HG03060 (cell line): Measurements from ENCODE around the gene GPT2.
A peak's percentile ranks its signal among the peaks of the same experiment; 100 is the strongest.

ENCODE experiments used
- ATAC-seq: cut with Tn5 transposase; IDR thresholded peaks from one replicate; pipeline ENCODE4 v1.9.1; 2021; ENCODE audit warnings: low read depth, moderate number of reproducible peaks; ENCODE audit not compliant: unreplicated experiment

Gene GPT2, protein sequence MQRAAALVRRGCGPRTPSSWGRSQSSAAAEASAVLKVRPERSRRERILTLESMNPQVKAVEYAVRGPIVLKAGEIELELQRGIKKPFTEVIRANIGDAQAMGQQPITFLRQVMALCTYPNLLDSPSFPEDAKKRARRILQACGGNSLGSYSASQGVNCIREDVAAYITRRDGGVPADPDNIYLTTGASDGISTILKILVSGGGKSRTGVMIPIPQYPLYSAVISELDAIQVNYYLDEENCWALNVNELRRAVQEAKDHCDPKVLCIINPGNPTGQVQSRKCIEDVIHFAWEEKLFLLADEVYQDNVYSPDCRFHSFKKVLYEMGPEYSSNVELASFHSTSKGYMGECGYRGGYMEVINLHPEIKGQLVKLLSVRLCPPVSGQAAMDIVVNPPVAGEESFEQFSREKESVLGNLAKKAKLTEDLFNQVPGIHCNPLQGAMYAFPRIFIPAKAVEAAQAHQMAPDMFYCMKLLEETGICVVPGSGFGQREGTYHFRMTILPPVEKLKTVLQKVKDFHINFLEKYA

DNA sequence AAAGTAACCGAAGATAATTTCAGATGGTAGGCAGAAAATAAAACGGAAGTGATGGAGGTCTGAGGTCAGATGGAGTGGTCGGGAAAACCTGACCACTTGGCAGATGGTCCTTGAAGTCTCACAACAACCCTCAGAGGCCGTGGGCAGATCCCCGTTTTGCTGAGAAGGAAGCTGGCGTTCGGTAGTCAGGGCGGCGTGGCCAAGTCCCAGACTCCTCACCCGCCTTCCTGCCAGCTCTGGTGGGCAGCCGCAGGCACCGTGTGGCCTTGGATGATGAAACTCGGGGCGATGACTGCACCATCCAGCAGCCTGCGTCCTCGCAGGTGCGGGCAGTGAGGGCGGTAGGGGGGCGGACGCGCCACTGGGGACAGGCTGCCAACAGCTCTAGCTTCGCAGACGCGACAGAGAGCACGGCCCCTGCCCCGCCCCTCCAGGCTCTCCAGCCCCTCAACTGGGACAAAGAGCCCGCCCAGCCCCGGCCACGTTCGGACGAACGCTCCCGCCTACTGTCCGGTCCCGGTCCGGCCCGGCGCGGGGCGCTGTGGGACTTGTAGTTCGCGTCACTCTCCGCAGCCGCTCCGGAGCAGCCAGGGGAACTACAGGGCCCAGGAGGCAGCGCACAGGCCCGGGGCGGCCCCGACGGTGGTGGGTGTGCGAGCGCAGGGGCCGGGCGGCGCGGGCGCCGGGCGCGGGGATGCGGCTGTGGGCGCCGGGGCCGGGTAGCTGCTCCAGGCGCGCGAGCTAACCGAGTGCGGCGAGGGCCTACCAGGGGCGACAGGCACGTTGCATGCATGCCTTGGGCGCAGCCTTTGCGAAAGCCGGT lies at the start of gene GPT2:
Gene GPT2, plus strand, starts transcription at position 673 of the 823 bp plus-strand sequence. CDS start 354 bp downstream, outside the sequence.
- ATAC-seq, result peak; percentile 91

- ATAC-seq, result no peak
Observed at GRCh38 chr16:46836534-46837530, 47.3 kb upstream of the GPT2 start.

GRCh38 chr16:46839986-46840443 lies 44.1 kb upstream of the GPT2 start:
- ATAC-seq, result no peak

DNA sequence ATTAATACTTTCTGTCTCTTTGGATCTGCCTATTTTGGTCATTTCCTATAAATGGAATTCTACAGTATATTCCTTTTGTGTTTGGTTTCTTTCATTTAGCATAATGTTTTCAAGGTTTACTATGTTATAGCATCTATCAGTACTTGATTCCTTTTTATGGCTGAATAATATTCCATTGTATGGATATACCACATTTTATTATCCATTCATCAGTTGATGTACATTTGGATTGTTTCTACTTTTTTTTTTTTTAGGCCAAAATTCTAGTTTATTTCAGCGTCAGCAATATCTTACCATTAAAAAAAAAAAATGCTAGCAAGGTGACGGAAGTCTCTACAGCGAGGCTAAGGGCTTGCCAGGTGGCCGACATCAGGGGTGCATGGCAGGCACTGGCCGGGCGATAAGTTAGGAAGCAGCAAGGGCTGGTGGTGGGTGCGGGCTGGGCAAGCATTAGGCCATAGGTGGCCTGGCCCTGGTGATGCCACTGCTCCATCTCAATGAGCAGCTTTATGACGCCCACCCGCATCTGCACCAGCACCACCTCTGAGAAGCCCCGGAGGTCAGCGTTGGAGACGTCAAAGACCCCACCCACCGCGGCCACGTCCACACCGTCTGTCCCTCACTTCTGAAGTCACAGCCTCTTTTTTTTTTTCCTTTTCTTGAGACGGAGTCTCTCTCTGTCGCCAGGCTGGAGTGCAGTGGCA lies 41.8 kb upstream of the GPT2 start:
- no peak for ATAC-seq

- no peak for ATAC-seq
Observed at GRCh38 chr16:46843898-46844642, 40.1 kb upstream of the GPT2 start.

- ATAC-seq, result no peak
Observed at GRCh38 chr16:46844771-46845170, 39.4 kb upstream of the GPT2 start.

DNA sequence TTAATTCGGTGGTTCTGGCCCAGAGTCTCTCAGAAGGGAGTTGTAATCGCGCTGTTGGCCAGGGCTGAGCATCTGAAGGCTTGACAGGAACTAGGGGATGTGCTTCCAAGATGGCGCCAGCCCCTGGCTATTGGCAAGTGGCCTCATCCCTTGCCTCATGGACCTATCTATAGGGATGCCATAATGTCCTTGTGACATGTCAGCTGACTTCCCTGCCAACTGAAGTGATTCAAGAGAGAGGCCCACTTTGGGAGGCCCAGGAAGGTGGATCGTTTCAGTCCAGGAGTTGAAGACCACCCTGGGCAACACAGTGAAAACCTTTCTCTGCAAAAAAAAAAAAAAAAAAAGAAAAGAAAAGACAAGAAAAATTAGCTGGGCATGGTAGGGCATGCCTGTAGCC lies 38.2 kb upstream of the GPT2 start:
- ATAC-seq, result no peak

DNA sequence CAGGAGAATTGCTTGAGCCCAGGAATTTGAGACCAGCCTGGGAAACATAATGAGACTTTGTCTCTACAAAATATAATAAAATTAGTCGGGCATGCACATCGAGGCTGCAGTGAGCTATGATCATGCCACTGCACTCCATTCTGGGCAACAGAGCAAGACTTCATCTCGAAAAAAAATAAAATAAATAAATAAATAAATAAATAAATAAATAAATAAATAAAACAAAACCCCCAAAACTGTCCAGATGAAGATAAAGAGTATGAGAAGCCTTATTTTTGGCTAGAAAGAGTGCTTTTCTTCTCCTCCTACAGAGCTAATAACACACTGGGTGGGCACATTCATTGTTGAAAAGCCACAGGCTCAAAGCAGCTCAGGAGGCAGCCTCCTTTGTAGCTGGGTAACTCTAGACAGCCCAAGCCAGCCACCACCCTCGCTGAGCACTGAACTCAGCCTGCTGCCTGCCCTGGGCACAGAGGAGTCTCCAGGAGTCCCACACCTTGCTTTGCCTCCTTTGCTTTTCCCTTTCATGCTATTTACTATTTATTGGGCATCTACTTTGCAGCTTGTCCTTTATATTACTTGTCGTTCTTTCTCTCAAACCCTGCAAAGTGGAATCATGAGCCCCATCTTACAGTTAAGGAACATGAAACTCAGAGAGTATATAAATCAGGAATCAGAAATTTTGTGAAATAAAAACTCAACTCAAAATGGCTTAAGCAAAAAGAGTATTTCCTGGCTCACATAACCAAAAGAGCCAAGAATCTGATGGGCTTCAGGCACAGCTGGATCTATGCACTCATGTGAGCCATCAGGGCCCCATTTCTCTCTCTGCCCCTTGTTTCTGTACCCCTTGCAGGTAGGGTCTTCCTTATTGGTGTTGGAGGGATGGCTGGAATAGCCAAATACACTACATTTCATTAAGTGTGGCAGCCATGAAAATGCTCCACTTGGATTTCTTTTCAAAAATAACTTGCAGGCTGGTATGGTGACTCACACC lies 35.1 kb upstream of the GPT2 start:
- no peak for ATAC-seq

GRCh38 chr16:46850619-46851555 lies 33.3 kb upstream of the GPT2 start:
- ATAC-seq, result no peak

- no peak for ATAC-seq
Observed at GRCh38 chr16:46852130-46852529, 32.0 kb upstream of the GPT2 start.

DNA sequence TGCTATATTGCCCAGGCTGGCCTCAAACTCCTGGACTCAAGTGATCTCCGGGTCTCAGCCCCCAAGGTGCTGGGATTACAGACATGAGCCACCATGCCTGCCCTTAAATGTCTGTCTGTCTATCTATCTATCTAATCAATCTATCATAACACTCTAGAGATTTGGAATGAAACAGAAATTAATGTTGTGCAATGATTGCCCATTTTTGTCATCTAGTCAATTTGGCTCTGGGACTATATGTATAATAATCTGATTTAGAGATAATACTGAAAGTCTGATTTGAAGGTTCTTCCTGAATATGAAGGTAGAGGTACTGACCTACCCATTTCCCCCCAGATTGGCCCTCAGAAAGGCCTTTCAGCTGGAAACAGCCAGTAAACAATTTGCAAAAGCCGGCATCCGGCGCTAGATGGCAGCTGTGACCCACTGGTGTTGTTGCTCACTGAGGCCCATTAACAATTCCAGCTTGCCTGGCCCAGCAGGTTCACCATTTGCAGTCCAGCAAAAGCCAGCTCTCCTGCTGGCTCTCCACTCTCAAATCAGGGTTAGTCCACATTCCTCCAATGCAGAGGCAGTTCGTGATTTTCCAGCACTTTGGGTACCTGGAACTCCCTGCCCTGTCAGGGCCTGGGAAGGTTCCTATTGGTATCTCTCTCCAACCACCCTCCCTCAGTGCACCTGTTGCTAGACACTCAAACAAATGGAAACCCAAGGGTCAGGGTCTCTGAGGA lies 30.3 kb upstream of the GPT2 start:
- ATAC-seq, result no peak

DNA sequence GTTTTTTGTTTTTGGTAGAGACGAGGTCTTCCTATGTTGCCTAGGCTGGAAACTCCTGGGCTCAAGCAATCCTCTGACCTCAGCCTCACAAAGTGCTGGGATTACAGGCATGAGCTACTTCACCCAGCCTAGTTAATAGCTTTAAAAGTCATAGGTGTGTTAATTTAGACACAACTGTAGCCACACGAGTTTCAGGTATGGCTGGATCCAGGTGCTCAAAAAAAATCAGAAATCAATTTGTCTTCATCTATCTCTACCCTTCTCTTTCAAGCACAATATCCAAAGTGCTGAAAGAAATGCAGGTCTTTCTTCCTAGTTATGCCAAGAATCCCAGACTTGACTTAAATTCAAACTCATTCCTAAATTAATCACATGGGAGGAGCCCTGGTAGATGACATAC lies 29.3 kb upstream of the GPT2 start:
- no peak for ATAC-seq

- no peak for ATAC-seq
Observed at GRCh38 chr16:46855389-46855788, 28.8 kb upstream of the GPT2 start.

GRCh38 chr16:46857368-46857945 lies 26.7 kb upstream of the GPT2 start:
- ATAC-seq, result no peak

DNA sequence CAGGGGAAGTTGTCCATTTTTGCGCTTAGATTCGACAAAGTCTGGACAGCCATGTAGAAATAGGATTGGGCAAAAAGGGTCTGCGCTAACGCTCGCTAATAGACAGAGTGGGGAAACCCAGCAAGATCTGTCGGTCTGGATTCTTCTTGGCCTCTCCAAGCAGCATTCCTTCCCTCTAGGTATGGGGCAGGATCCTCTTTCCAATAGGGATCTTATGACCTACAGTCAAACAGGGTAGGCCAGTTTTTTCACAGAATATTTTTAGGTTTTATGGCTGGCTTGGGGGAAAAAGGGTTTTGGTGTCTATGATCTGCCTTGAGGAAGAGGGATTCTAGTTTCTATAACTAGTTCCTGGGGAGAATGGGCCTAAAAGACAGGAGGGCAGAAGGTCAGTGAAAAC lies 26.0 kb upstream of the GPT2 start:
- no peak for ATAC-seq

DNA sequence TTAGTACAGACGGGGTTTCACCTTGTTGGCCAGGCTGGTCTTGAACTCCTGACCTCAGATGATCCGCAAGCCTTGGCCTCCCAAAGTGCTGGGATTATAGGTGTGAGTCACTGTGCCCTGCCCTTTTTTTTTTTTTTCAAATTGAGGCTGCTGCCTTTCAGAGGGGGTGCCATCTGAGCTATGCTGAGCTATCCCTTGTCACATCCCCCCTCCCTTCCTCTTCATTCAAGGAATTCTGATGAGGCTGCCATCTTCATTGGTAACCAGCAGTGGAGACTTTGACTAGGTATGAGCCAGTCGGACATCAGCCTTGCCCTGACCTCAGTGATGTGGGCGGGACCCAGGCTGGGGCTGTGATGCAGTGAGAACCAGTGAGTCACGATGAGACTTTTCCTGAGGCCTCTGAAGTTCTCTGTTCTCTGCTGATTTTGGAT lies 24.4 kb upstream of the GPT2 start:
- ATAC-seq, result no peak
